Measurements from ENCODE around the gene INSRR. TPM values are rescaled to one million over a fixed set of nuclear protein-coding genes. Genes with fewer than 3 reads are reported as not detected.

Gene INSRR
- total and polyA plus RNA-seq, 10 donors: under 0.01 to 0.09 (median 0.09) TPM; not detected in 6

GRCh38 chr1:156811168-156811567 lies 47.7 kb downstream of the INSRR start:
- intact Hi-C loops (cut with DNase I; ENCODE audit: low total_unique reads): no loop called here
- Histone ChIP-seq H3K9me3 (no peaks in the 10 kb centered on the region), H3K36me3 (peaks cover 0 to 30% (median 0%) of the 10 kb centered on the region in 6 donors), H3K27ac (no peak overlapping the region), H3K4me1 (peaks cover 3 to 62% (median 39%) of the 10 kb centered on the region in 6 donors), H3K27me3 (replicated peaks in 1 of 7) (peaks cover 0 to 10% (median 0%) of the 10 kb centered on the region in 7 donors), H3K4me3 (no peak overlapping the region)
- 74 to 87% (median 75%) methylated on average over 4 of the region's 4 CpGs for WGBS, 5 donors
- DNase-seq: no peak
- no peak for TF ChIP-seq POLR2AphosphoS5 (IDR thresholded peaks at IDR 0.05)
- no peak for TF ChIP-seq CTCF (IDR thresholded peaks at IDR 0.05 in 8 of 11, conservative IDR thresholded peaks at IDR 0.05 in 3 of 11)
- TF ChIP-seq POLR2A (IDR thresholded peaks at IDR 0.05): no peak

- no peaks in the 10 kb centered on the region for H3K9me3 ChIP-seq
- H3K4me1 ChIP-seq: peaks cover 0 to 60% (median 32%) of the 10 kb centered on the region in 6 donors
- DNase-seq: no peak
- peaks cover 0 to 10% (median 0%) of the 10 kb centered on the region in 7 donors for H3K27me3 ChIP-seq (replicated peaks in 1 of 7)
- H3K27ac ChIP-seq: no peak overlapping the region
- H3K4me3 ChIP-seq: no peak overlapping the region
- peaks cover 0 to 30% (median 0%) of the 10 kb centered on the region in 6 donors for H3K36me3 ChIP-seq
- TF ChIP-seq POLR2A (IDR thresholded peaks at IDR 0.05) (no peak), CTCF (IDR thresholded peaks at IDR 0.05 in 8 of 11, conservative IDR thresholded peaks at IDR 0.05 in 3 of 11) (no peak), POLR2AphosphoS5 (IDR thresholded peaks at IDR 0.05) (no peak)
- 84 to 95% (median 91%) methylated on average over 7 of the region's 7 CpGs for WGBS, 5 donors
- intact Hi-C loops (cut with DNase I; ENCODE audit: low total_unique reads): loop anchor here (10.0 kb wide), 1 partner anchor 45 kb away; the partner anchor contains the start of gene INSRR
Measured at GRCh38 chr1:156809711-156810366, 49.1 kb downstream of the INSRR start.

- TF ChIP-seq POLR2A (IDR thresholded peaks at IDR 0.05) (no peak), POLR2AphosphoS5 (IDR thresholded peaks at IDR 0.05) (peak in 1 of 3 donors; percentile 9)
- Histone ChIP-seq H3K4me3 (no peak overlapping the region), H3K4me1 (peaks cover 0 to 60% (median 28%) of the 10 kb centered on the region in 6 donors), H3K36me3 (peaks cover 0 to 30% (median 0%) of the 10 kb centered on the region in 6 donors), H3K9me3 (no peaks in the 10 kb centered on the region), H3K27ac (no peak overlapping the region), H3K27me3 (replicated peaks in 1 of 7) (peaks cover 0 to 10% (median 0%) of the 10 kb centered on the region in 7 donors)
- DNase-seq: no peak
- intact Hi-C loops (cut with DNase I; ENCODE audit: low total_unique reads): loop anchor here (10.0 kb wide), 1 partner anchor 46 kb away; the partner anchor contains the start of gene INSRR
- 87 to 94% (median 93%) methylated on average over 10 of the region's 10 CpGs for WGBS, 5 donors
Measured at GRCh38 chr1:156809281-156809680, 49.6 kb downstream of the INSRR start.

- Histone ChIP-seq H3K27ac (peak overlapping the region in 1 of 8 donors; percentile 38), H3K27me3 (replicated peaks in 1 of 7) (peaks cover 0 to 1% (median 0%) of the 10 kb centered on the region in 7 donors), H3K9me3 (no peaks in the 10 kb centered on the region), H3K4me1 (peaks cover 0 to 58% (median 21%) of the 10 kb centered on the region in 6 donors), H3K4me3 (no peak overlapping the region), H3K36me3 (peaks cover 0 to 30% (median 0%) of the 10 kb centered on the region in 6 donors)
- WGBS, 5 donors: 88 to 95% (median 93%) methylated on average over 16 of the region's 16 CpGs
- DNase-seq: no peak
- intact Hi-C loops (cut with DNase I; ENCODE audit: low total_unique reads): loop anchor here (10.0 kb wide), 1 partner anchor 46 kb away; the partner anchor contains the start of gene INSRR
- TF ChIP-seq POLR2A (IDR thresholded peaks at IDR 0.05) (no peak), POLR2AphosphoS5 (IDR thresholded peaks at IDR 0.05) (peak in 1 of 3 donors; percentile 30)
Measured at GRCh38 chr1:156808186-156809030, 50.5 kb downstream of the INSRR start.
